ENCODE data around the gene LRRC37B.
A peak's percentile ranks its signal among the peaks of the same experiment; 100 is the strongest.
"Not testable (repeated sequence)": the region's sequence is repeated elsewhere in the genome, so short reads cannot be mapped to it uniquely, and the experiment has no call there.

DNA sequence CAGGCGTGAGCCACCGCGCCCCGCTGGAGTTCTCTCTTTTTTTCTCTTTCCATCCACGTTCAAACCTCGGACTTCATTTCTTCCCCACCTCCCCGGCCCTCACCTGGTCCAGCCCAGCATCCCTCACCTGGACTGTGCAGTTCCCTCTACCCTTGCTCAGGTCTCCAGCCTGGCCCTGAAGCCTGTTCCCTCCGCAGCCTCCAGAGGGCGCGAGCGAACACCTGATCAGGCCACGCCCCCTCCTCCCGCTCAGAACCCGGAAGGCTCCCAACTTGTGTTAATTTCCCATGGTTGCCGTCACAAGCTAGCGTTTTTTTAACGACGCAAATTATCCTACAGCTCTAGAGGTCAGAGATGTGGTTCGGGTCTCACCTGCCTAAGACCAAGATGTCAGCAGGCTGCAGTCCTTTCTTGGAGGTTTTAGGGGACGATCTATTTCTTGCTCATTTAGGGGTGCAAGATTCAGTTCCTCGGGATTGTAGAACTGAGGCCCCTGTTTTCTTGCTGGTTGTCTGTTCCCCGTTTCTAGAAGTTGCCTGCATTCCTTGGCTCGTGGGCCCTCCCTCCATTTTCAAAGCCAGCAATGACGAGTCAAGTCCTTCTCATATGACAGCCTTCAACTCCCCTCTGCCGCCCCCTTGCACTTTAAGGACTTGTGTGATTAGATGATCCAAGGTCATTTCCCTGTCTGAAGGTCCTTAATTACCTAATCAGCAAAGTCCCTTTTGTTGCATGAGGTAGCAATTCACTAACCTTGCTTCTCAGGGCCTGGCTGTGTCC, 59.9 kb downstream of the LRRC37B start:
- TF ChIP-seq CTCF (IDR thresholded peaks at IDR 0.05) = peak; percentile 49
- not testable (repeated sequence) for TF ChIP-seq EZH2, EZH2phosphoT487 (IDR thresholded peaks at IDR 0.05)
